ENCODE results near the gene ONECUT3.

Gene ONECUT3

GRCh38 chr19:1768248-1768647 lies 14.9 kb downstream of the ONECUT3 start:
- peaks cover 8 to 16% of the 10 kb centered on the region in 2 donors for H3K9me3 Mint-ChIP-seq
- peaks cover 99% of the 10 kb centered on the region for H3K27me3 Mint-ChIP-seq
- no peak for DNase-seq
- H3K4me3 Mint-ChIP-seq: no peak overlapping the region
- peaks cover 23% of the 10 kb centered on the region for H3K4me1 Mint-ChIP-seq
- ATAC-seq: no peak
- H3K27ac Mint-ChIP-seq: no peak overlapping the region

GRCh38 chr19:1768918-1769644 lies 15.8 kb downstream of the ONECUT3 start:
- no peak for ATAC-seq
- DNase-seq: no peak
- Mint-ChIP-seq H3K27ac (no peak overlapping the region), H3K4me1 (peaks cover 18% of the 10 kb centered on the region), H3K9me3 (peaks cover 8 to 16% of the 10 kb centered on the region in 2 donors), H3K27me3 (peaks cover 99% of the 10 kb centered on the region), H3K4me3 (no peak overlapping the region)

GRCh38 chr19:1769645-1769985 lies 16.3 kb downstream of the ONECUT3 start:
- no peak for ATAC-seq
- DNase-seq: no peak
- H3K27me3 Mint-ChIP-seq: peaks cover 99% of the 10 kb centered on the region
- H3K9me3 Mint-ChIP-seq: peaks cover 8 to 16% of the 10 kb centered on the region in 2 donors
- peaks cover 16% of the 10 kb centered on the region for H3K4me1 Mint-ChIP-seq
- no peak overlapping the region for H3K4me3 Mint-ChIP-seq
- H3K27ac Mint-ChIP-seq: no peak overlapping the region

GRCh38 chr19:1770866-1771576 lies 17.7 kb downstream of the ONECUT3 start:
- Mint-ChIP-seq H3K27me3 (peaks cover 99% of the 10 kb centered on the region), H3K27ac (no peak overlapping the region), H3K4me3 (no peak overlapping the region), H3K4me1 (peaks cover 16% of the 10 kb centered on the region), H3K9me3 (peaks cover 8 to 16% of the 10 kb centered on the region in 2 donors)
- DNase-seq (no peak), ATAC-seq (no peak)

GRCh38 chr19:1773184-1773583 lies 19.9 kb downstream of the ONECUT3 start:
- ATAC-seq: no peak
- Mint-ChIP-seq H3K27me3 (peaks cover 99% of the 10 kb centered on the region), H3K4me3 (no peak overlapping the region), H3K27ac (no peak overlapping the region), H3K4me1 (peaks cover 9% of the 10 kb centered on the region), H3K9me3 (peaks cover 8 to 16% of the 10 kb centered on the region in 2 donors)
- DNase-seq: no peak

- Mint-ChIP-seq H3K4me3 (no peak overlapping the region), H3K27me3 (peaks cover 99% of the 10 kb centered on the region), H3K4me1 (peaks cover 8% of the 10 kb centered on the region), H3K27ac (no peak overlapping the region), H3K9me3 (peaks cover 8 to 14% of the 10 kb centered on the region in 2 donors)
- ATAC-seq: no peak
- no peak for DNase-seq
These were observed 21.9 kb downstream of the ONECUT3 start for GRCh38 chr19:1774989-1775772.

- Mint-ChIP-seq H3K27ac (no peak overlapping the region), H3K27me3 (peaks cover 99% of the 10 kb centered on the region), H3K9me3 (peaks cover 0 to 5% of the 10 kb centered on the region in 2 donors), H3K4me3 (no peak overlapping the region), H3K4me1 (peaks cover 8% of the 10 kb centered on the region)
- no peak for DNase-seq
- ATAC-seq: no peak
These were observed 22.8 kb downstream of the ONECUT3 start for GRCh38 chr19:1775951-1776605.

- ATAC-seq: no peak
- Mint-ChIP-seq H3K27me3 (peaks cover 98% of the 10 kb centered on the region), H3K4me1 (peaks cover 8% of the 10 kb centered on the region), H3K27ac (no peak overlapping the region), H3K9me3 (no peaks in the 10 kb centered on the region), H3K4me3 (no peak overlapping the region)
- DNase-seq: no peak
These were observed 23.4 kb downstream of the ONECUT3 start for GRCh38 chr19:1776606-1777147.

GRCh38 chr19:1777149-1777548 lies 23.8 kb downstream of the ONECUT3 start:
- Mint-ChIP-seq H3K9me3 (no peaks in the 10 kb centered on the region), H3K4me1 (peaks cover 8% of the 10 kb centered on the region), H3K4me3 (no peak overlapping the region), H3K27ac (no peak overlapping the region), H3K27me3 (peaks cover 94% of the 10 kb centered on the region)
- no peak for ATAC-seq
- no peak for DNase-seq

- no peak overlapping the region for H3K4me3 Mint-ChIP-seq
- no peak overlapping the region for H3K27ac Mint-ChIP-seq
- peaks cover 8% of the 10 kb centered on the region for H3K4me1 Mint-ChIP-seq
- peaks cover 93% of the 10 kb centered on the region for H3K27me3 Mint-ChIP-seq
- no peak for ATAC-seq
- H3K9me3 Mint-ChIP-seq: no peaks in the 10 kb centered on the region
- no peak for DNase-seq
These were observed 26.3 kb downstream of the ONECUT3 start for GRCh38 chr19:1779574-1779973.

GRCh38 chr19:1780272-1780958 lies 27.1 kb downstream of the ONECUT3 start:
- no peak for ATAC-seq
- Mint-ChIP-seq H3K27ac (no peak overlapping the region), H3K4me1 (peaks cover 8% of the 10 kb centered on the region), H3K27me3 (peaks cover 92% of the 10 kb centered on the region), H3K4me3 (no peak overlapping the region), H3K9me3 (no peaks in the 10 kb centered on the region)
- no peak for DNase-seq

GRCh38 chr19:1782521-1782920 lies 29.2 kb downstream of the ONECUT3 start:
- no peak overlapping the region for H3K27ac Mint-ChIP-seq
- no peak overlapping the region for H3K4me3 Mint-ChIP-seq
- no peak for DNase-seq
- no peaks in the 10 kb centered on the region for H3K9me3 Mint-ChIP-seq
- H3K4me1 Mint-ChIP-seq: no peaks in the 10 kb centered on the region
- peaks cover 87% of the 10 kb centered on the region for H3K27me3 Mint-ChIP-seq
- ATAC-seq: no peak

- Mint-ChIP-seq H3K27ac (no peak overlapping the region), H3K27me3 (peaks cover 83% of the 10 kb centered on the region), H3K9me3 (no peaks in the 10 kb centered on the region), H3K4me1 (no peaks in the 10 kb centered on the region), H3K4me3 (no peak overlapping the region)
- no peak for DNase-seq
- ATAC-seq: no peak
These were observed 30.0 kb downstream of the ONECUT3 start for GRCh38 chr19:1783354-1783753.

- no peak overlapping the region for H3K27ac Mint-ChIP-seq
- no peak for ATAC-seq
These were observed 30.6 kb downstream of the ONECUT3 start for GRCh38 chr19:1783874-1784273.

GRCh38 chr19:1785310-1785709 lies 32.0 kb downstream of the ONECUT3 start:
- Mint-ChIP-seq H3K27me3 (peaks cover 76% of the 10 kb centered on the region), H3K27ac (no peak overlapping the region), H3K4me3 (no peak overlapping the region), H3K9me3 (no peaks in the 10 kb centered on the region), H3K4me1 (no peaks in the 10 kb centered on the region)
- DNase-seq: no peak
- no peak for ATAC-seq

More at GRCh38 chr19:1783874-1784273, 30.6 kb downstream of the ONECUT3 start:
- Mint-ChIP-seq H3K27me3 (peaks cover 83% of the 10 kb centered on the region), H3K4me1 (no peaks in the 10 kb centered on the region), H3K9me3 (no peaks in the 10 kb centered on the region), H3K4me3 (no peak overlapping the region)
- no peak for DNase-seq

Data from stimulated activated naive CD8-positive, alpha-beta T cell treated with anti-CD3 and anti-CD28 coated beads, Interleukin-15, amount 100 ng/mL, for 72 hours (primary cell).